Breast epithelium (tissue), 3 donors: ENCODE data around the gene TOX3.

Source experiments
- POLR2A ChIP-seq: fragments of 450-650 bp; IDR thresholded peaks from one replicate; pipeline ENCODE4 v1.6.1; 2016; ENCODE audit warnings: antibody characterized with exemption, mild to moderate bottlenecking, moderate library complexity
- POLR2AphosphoS5 ChIP-seq, 3 donors: sonication (generic); formaldehyde crosslinking; IDR thresholded peaks; one replicate each; pipeline ENCODE4 v1.6.1; 2017; ENCODE audit warnings: antibody characterized with exemption in 3 of 3
- TF ChIP-seq, protein P1 (sequence below), 3 donors: fragments of 450-650 bp; IDR thresholded peaks; one replicate each; pipeline ENCODE4 v1.5.1; 2016 to 2017; ENCODE audit warnings: antibody characterized with exemption in 3 of 3, mild to moderate bottlenecking in 3 of 3, moderate library complexity in 3 of 3

DNA sequence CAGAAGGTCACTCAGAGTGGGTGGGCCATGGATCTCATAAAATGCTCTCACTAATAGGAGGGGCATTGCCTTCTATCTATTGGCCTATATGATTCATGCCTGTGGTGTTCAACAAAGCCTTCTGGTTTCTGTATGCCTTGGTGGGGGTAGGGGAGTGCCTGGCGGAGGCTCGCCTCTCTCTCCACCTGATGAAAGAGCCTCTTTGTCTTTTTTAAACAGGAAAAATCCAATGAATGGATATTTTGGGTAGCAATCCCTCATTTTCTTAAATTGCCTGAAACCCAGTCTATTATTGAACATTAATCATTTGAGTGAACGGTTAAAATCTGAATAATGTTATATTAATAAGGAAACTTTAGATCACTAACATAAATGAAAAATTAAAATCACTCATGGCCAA is 90.6 kb downstream of the TOX3 start:
- no peak for TF ChIP-seq POLR2AphosphoS5 (IDR thresholded peaks at IDR 0.05)
- TF ChIP-seq, protein P1, sequence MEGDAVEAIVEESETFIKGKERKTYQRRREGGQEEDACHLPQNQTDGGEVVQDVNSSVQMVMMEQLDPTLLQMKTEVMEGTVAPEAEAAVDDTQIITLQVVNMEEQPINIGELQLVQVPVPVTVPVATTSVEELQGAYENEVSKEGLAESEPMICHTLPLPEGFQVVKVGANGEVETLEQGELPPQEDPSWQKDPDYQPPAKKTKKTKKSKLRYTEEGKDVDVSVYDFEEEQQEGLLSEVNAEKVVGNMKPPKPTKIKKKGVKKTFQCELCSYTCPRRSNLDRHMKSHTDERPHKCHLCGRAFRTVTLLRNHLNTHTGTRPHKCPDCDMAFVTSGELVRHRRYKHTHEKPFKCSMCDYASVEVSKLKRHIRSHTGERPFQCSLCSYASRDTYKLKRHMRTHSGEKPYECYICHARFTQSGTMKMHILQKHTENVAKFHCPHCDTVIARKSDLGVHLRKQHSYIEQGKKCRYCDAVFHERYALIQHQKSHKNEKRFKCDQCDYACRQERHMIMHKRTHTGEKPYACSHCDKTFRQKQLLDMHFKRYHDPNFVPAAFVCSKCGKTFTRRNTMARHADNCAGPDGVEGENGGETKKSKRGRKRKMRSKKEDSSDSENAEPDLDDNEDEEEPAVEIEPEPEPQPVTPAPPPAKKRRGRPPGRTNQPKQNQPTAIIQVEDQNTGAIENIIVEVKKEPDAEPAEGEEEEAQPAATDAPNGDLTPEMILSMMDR (IDR thresholded peaks at IDR 0.05) = no peak
- TF ChIP-seq POLR2A = no peak
